Measurements from ENCODE around the gene IGFBP6.

IGFBP6 gene

GRCh38 chr12:53097564-53098353, at the start of gene IGFBP6:
IGFBP6 (plus strand) TSS chr12:53097667; CDS start chr12:53097718, 51 bp downstream.
- DNase-seq: no peak

GRCh38 chr12:53048033-53048779, 49.3 kb upstream of the IGFBP6 start:
- DNase-seq: no peak

GRCh38 chr12:53048780-53049401, 48.6 kb upstream of the IGFBP6 start:
- no peak for DNase-seq

GRCh38 chr12:53049571-53050318, 47.7 kb upstream of the IGFBP6 start, which contains the start of gene TNS2:
TNS2 (plus strand) TSS chr12:53050065; CDS start chr12:53050186, 121 bp downstream.
- DNase-seq: no peak

- no peak for DNase-seq
These were observed 46.9 kb upstream of the IGFBP6 start for GRCh38 chr12:53050426-53051057.

- DNase-seq: no peak
These were observed 46.2 kb upstream of the IGFBP6 start for GRCh38 chr12:53051058-53051880.

- no peak for DNase-seq
These were observed 45.5 kb upstream of the IGFBP6 start for GRCh38 chr12:53051881-53052412.

- DNase-seq: peak; percentile 51
These were observed 44.8 kb upstream of the IGFBP6 start for GRCh38 chr12:53052419-53053217.

GRCh38 chr12:53053218-53054111, 44.0 kb upstream of the IGFBP6 start:
- no peak for DNase-seq

GRCh38 chr12:53054112-53054878, 43.2 kb upstream of the IGFBP6 start:
- DNase-seq: peak; percentile 78

GRCh38 chr12:53055471-53056266, 41.8 kb upstream of the IGFBP6 start:
- no peak for DNase-seq

- no peak for DNase-seq
These were observed 41.2 kb upstream of the IGFBP6 start for GRCh38 chr12:53056296-53056695.

- no peak for DNase-seq
These were observed 40.6 kb upstream of the IGFBP6 start for GRCh38 chr12:53056901-53057300.

- no peak for DNase-seq
These were observed 39.5 kb upstream of the IGFBP6 start for GRCh38 chr12:53057816-53058500.

GRCh38 chr12:53058674-53059433, 38.6 kb upstream of the IGFBP6 start:
- no peak for DNase-seq

GRCh38 chr12:53059434-53060063, 37.9 kb upstream of the IGFBP6 start:
- DNase-seq: no peak
